ENCODE data around the gene EIF3J. TPM values are rescaled to one million over a fixed set of nuclear protein-coding genes. Genes with fewer than 3 reads are reported as not detected.
A peak's percentile ranks its signal among the peaks of the same experiment; 100 is the strongest.

The EIF3J gene
- total and polyA plus RNA-seq, 2 donors from 2014 or later = 49.8 to 69.1 TPM

- FAIRE-seq (no peak), DNase-seq (peak in 2 of 5 donors; percentile 42 to 53)
- H3K4me3 ChIP-seq (ENCODE audit: low read length in 3 of 3) = no peak overlapping the region
- peaks cover 2 to 11% (median 2%) of the 10 kb centered on the region in 3 donors for H3K36me3 ChIP-seq (ENCODE audit: control insufficient read depth in 2 of 3, insufficient read depth in 3 of 3, low read length in 3 of 3)
- no peaks in the 10 kb centered on the region for H3K27me3 ChIP-seq (ENCODE audit: control insufficient read depth, insufficient read depth, low read length)
- TF ChIP-seq CTCF (IDR thresholded peaks at IDR 0.05; ENCODE audit: borderline replicate concordance, extremely low read depth, insufficient read depth) = peak; percentile 51
- no peak overlapping the region for H3K27ac ChIP-seq (ENCODE audit: low read depth in 2 of 2, low read length in 2 of 2)
- no peak overlapping the region for H3K9ac ChIP-seq (ENCODE audit: low read length in 3 of 3)
- peaks cover 0 to 3% (median 0%) of the 10 kb centered on the region in 3 donors for H3K4me1 ChIP-seq (ENCODE audit: control insufficient read depth in 2 of 3, insufficient read depth in 2 of 3, low read depth in 1 of 3, low read length in 3 of 3)
- intact Hi-C loops (cut with DNase I) = no loop called here
- H3K9me3 ChIP-seq (ENCODE audit: control insufficient read depth in 2 of 3, insufficient read depth in 1 of 3, low read length in 3 of 3) = no peaks in the 10 kb centered on the region
These were observed 35.1 kb upstream of the EIF3J start for GRCh38 chr15:44501768-44502366.

GRCh38 chr15:44516436-44516835, 20.5 kb upstream of the EIF3J start:
- FAIRE-seq (no peak), DNase-seq (no peak)
- H3K27me3 ChIP-seq (ENCODE audit: control insufficient read depth, insufficient read depth, low read length) = no peaks in the 10 kb centered on the region
- intact Hi-C loops (cut with DNase I) = no loop called here
- no peak overlapping the region for H3K9ac ChIP-seq (ENCODE audit: low read length in 3 of 3)
- H3K27ac ChIP-seq (ENCODE audit: low read depth in 2 of 2, low read length in 2 of 2) = no peak overlapping the region
- no peaks in the 10 kb centered on the region for H3K4me1 ChIP-seq (ENCODE audit: control insufficient read depth in 2 of 3, insufficient read depth in 2 of 3, low read depth in 1 of 3, low read length in 3 of 3)
- H3K4me3 ChIP-seq (ENCODE audit: low read length in 3 of 3) = no peak overlapping the region
- no peaks in the 10 kb centered on the region for H3K9me3 ChIP-seq (ENCODE audit: control insufficient read depth in 2 of 3, insufficient read depth in 1 of 3, low read length in 3 of 3)
- peaks cover 0 to 3% (median 0%) of the 10 kb centered on the region in 3 donors for H3K36me3 ChIP-seq (ENCODE audit: control insufficient read depth in 2 of 3, insufficient read depth in 3 of 3, low read length in 3 of 3)
- no peak for TF ChIP-seq CTCF (IDR thresholded peaks at IDR 0.05; ENCODE audit: borderline replicate concordance, extremely low read depth, insufficient read depth)

GRCh38 chr15:44519537-44519936, 17.4 kb upstream of the EIF3J start:
- TF ChIP-seq CTCF (IDR thresholded peaks at IDR 0.05; ENCODE audit: borderline replicate concordance, extremely low read depth, insufficient read depth) = no peak
- DNase-seq (no peak), FAIRE-seq (peak; percentile 67)
- intact Hi-C loops (cut with DNase I) = no loop called here
- no peaks in the 10 kb centered on the region for H3K27me3 ChIP-seq (ENCODE audit: control insufficient read depth, insufficient read depth, low read length)
- no peak overlapping the region for H3K4me3 ChIP-seq (ENCODE audit: low read length in 3 of 3)
- H3K9me3 ChIP-seq (ENCODE audit: control insufficient read depth in 2 of 3, insufficient read depth in 1 of 3, low read length in 3 of 3) = no peaks in the 10 kb centered on the region
- peaks cover 2 to 10% (median 5%) of the 10 kb centered on the region in 3 donors for H3K36me3 ChIP-seq (ENCODE audit: control insufficient read depth in 2 of 3, insufficient read depth in 3 of 3, low read length in 3 of 3)
- no peaks in the 10 kb centered on the region for H3K4me1 ChIP-seq (ENCODE audit: control insufficient read depth in 2 of 3, insufficient read depth in 2 of 3, low read depth in 1 of 3, low read length in 3 of 3)
- no peak overlapping the region for H3K27ac ChIP-seq (ENCODE audit: low read depth in 2 of 2, low read length in 2 of 2)
- no peak overlapping the region for H3K9ac ChIP-seq (ENCODE audit: low read length in 3 of 3)

GRCh38 chr15:44525018-44525417, 11.9 kb upstream of the EIF3J start:
- DNase-seq (no peak), FAIRE-seq (no peak)
- intact Hi-C loops (cut with DNase I) = no loop called here
- H3K4me3 ChIP-seq (ENCODE audit: low read length in 3 of 3) = no peak overlapping the region
- H3K27ac ChIP-seq (ENCODE audit: low read depth in 2 of 2, low read length in 2 of 2) = no peak overlapping the region
- H3K4me1 ChIP-seq (ENCODE audit: control insufficient read depth in 2 of 3, insufficient read depth in 2 of 3, low read depth in 1 of 3, low read length in 3 of 3) = no peaks in the 10 kb centered on the region
- H3K9ac ChIP-seq (ENCODE audit: low read length in 3 of 3) = no peak overlapping the region
- TF ChIP-seq CTCF (IDR thresholded peaks at IDR 0.05; ENCODE audit: borderline replicate concordance, extremely low read depth, insufficient read depth) = no peak
- peaks cover 2 to 13% (median 7%) of the 10 kb centered on the region in 3 donors for H3K36me3 ChIP-seq (ENCODE audit: control insufficient read depth in 2 of 3, insufficient read depth in 3 of 3, low read length in 3 of 3)
- no peaks in the 10 kb centered on the region for H3K27me3 ChIP-seq (ENCODE audit: control insufficient read depth, insufficient read depth, low read length)
- no peaks in the 10 kb centered on the region for H3K9me3 ChIP-seq (ENCODE audit: control insufficient read depth in 2 of 3, insufficient read depth in 1 of 3, low read length in 3 of 3)
